HG03460 (cell line): ENCODE data around the gene NKD1.
"Not testable (repeated sequence)": the region's sequence is repeated elsewhere in the genome, so short reads cannot be mapped to it uniquely, and the experiment has no call there.

Experiments used
- ATAC-seq: cut with Tn5 transposase; IDR thresholded peaks from one replicate; pipeline ENCODE4 v1.9.1; 2021; ENCODE audit not compliant: unreplicated experiment

Gene NKD1

DNA sequence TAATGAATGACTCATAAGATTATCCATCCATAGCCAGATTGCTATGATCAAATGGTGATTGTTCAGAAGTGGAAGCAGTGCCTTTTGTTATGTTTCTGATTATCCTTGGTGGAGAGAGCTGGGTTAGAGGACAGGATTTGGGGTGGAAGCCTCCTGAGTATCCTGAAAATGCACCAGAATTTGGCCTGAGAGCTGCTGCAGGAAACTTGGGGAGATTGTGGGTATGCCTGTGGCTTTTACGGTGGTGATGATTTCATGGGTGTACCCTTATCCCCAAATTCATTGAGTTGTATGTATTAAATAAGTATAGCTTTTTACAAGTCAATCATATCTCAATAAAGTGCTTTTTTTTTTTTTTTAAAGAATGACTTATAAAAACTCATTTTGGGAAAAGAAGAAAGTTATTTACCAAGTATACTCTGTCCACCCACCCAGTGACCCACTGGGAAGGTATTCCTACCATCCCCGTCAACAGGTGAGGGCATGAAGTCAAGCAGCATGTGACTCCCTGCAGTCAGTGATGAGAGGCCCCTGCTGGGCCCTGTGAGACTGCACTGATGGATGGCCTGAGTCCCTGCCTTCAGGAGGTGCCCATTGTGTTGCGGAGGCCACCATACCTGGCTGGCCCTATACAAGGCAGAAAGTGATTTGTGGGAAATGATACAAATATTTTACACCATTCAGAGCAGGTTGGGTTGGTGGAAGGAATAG is 28.4 kb downstream of the NKD1 start:
- no peak for ATAC-seq

DNA sequence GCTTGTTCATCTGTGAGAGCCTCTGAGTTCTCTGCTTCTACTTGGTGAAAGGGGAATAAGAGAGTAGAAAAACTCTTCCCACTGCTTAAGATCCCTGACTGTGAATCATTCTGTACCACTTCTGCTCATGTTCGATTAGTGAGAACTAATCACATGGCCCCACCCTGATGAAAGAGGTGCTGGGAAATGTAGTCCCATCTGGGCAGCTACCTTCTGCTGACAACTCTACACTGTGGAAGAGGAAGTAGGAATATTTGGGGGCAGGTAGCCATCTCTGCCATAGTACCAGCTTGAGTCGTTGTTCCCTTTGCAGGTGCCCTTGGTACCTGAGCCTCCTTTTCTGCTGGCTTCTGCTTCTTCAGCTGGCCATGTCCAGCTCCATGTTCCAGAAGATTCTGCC is 29.9 kb downstream of the NKD1 start:
- ATAC-seq, result no peak

- not testable (repeated sequence) for ATAC-seq
Observed at GRCh38 chr16:50579373-50579772, 31.2 kb downstream of the NKD1 start.

GRCh38 chr16:50580180-50580798 is 32.1 kb downstream of the NKD1 start:
- no peak for ATAC-seq

DNA sequence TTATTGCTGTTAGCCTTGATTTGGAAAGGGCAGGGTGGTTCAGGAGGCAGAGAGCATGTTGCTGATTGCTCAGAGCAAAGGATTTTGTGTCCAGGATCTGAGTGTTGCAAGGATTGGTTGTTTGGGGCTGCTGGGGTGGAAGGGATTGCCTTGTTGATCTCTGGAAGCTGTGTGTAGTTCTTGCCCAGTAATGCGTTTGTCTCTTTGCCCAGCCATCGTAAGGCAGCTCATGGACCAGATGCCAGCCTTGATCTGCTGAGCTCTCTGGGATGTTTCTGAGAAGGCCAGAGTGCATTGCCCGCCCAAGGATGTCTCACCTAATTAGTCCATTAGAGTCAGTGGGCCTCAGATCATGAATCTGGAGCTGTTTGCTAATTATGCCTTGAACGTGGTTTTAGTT is 33.6 kb downstream of the NKD1 start:
- no peak for ATAC-seq

GRCh38 chr16:50583211-50583610 is 35.0 kb downstream of the NKD1 start:
- ATAC-seq, result no peak

DNA sequence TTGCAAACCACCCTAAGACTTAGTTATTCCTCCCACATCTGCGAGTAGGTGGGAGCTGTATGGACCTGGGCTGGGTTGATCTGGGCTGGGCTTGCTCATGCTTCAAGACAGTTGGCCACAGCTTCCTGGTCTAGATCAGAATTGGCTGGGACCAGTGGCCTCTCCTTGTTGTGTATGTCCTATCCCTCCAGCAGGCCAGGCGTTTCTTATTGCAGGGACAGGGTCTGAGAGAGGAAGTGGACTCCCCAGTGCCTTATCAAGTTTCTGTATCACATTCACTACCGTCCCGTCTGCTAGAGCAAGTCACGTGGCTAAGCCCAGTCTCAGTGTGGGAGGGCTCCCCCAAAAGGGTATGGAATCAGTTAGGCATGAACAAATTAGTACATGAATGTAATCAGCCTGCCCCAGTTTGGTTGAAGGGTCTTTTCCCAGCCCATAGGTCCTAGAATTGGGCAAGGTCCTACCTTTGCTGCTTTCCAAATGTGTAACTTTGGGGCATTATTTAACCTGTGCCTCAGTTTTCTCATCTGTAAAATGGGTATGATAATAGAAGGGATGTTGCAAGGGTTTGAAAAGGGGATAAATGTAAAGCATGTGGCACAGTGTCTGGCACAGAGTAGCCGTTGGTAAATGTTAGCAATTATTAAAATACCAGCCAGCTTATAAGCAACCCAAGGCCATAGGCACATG is 36.0 kb downstream of the NKD1 start:
- ATAC-seq, result no peak

- no peak for ATAC-seq
Observed at GRCh38 chr16:50585331-50585776, 37.2 kb downstream of the NKD1 start.

GRCh38 chr16:50587543-50587942 is 39.3 kb downstream of the NKD1 start:
- ATAC-seq, result no peak

- ATAC-seq, result no peak
Observed at GRCh38 chr16:50588276-50588675, 40.1 kb downstream of the NKD1 start.

GRCh38 chr16:50591209-50591608 is 43.0 kb downstream of the NKD1 start:
- ATAC-seq, result no peak

- no peak for ATAC-seq
Observed at GRCh38 chr16:50591800-50592771, 43.9 kb downstream of the NKD1 start.

GRCh38 chr16:50592996-50593395 is 44.8 kb downstream of the NKD1 start:
- no peak for ATAC-seq

DNA sequence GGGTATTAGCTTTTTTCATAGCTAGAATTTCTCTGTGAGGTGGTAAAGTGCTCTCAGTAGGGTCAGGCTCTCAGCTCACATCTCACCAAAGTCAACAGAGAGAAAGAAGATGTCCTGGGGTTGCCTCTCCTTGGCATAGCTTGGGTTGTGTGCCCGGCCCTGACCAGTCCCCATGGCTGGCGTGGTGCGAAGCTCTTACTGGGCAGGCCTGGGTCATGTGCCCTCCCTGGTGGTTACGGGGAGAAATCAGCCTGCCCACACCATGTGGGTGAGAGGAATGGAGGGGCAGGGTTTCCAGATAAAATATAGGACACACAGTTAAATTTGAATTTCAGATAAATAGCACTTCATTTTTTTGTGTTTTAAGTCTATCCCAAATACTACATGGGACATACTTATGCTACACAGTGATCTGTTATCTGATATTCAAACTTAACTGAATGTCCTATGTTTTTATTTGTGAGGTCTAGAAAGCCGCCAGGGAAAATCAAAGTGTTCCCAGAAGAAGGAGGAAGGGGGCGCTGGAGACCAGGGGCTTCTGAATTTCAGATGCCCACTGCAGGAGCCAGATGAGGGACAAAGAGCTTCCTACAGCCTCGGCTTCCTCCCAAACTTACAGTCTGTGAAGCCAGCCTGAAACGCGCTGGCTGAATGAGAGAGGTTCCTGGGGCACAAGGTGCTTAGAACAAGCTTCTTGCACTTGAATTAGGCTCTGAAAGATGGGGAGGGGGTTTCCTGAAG is 45.4 kb downstream of the NKD1 start:
- ATAC-seq, result no peak

GRCh38 chr16:50594308-50595260 is 46.4 kb downstream of the NKD1 start:
- ATAC-seq, result no peak

DNA sequence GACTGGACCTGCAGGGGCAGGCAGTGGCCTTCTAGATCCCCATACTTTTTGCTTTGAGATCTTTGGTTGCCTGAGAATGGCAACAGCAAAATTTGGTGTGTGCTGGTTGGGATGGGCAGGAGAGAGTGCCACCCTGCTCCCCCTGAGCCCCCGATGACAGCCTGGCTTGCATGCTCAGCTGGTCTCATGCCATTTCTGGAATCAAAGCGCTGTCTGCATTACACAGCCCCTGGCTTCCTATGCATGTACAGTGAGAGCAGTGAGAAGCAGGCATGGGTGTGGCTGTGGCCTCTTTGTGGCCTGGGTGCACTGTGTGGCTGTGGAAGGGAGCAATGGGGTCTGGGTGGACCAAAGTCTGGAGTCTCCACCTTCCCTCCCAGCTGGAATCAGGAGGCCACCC is 47.7 kb downstream of the NKD1 start:
- no peak for ATAC-seq

DNA sequence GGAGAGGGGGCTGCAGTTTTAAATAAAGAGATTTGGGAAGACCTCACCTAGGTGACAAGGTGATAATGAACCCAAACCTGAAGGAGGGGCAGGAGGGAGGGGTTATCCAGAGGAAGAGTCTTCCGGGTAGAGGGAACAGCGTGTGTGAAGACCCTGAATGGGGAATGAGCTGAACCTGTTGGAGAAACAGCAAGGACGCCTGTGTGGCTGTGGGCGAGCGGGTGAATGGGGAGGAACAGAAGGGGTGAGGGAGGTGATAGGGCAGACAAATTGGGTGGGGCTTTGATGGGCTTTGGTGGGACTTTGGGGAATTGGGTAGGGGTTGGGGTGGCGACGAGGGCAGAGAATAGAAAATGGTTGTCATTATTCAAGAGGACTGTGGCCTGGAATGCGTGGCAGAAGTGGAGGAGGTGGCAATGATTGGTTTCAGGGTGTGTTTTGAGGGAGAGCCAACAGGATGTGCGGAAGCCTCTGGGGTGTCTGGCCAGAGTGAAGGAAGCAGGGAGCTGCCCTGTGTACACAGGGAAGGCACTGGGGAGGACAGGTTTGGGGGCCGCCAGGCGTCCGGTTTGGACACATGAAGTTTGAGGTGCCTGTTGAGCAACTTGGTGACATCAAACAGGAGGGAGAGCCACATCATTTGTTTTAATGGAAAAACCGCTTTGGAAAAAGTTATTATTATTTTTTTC is 48.7 kb downstream of the NKD1 start:
- no peak for ATAC-seq

DNA sequence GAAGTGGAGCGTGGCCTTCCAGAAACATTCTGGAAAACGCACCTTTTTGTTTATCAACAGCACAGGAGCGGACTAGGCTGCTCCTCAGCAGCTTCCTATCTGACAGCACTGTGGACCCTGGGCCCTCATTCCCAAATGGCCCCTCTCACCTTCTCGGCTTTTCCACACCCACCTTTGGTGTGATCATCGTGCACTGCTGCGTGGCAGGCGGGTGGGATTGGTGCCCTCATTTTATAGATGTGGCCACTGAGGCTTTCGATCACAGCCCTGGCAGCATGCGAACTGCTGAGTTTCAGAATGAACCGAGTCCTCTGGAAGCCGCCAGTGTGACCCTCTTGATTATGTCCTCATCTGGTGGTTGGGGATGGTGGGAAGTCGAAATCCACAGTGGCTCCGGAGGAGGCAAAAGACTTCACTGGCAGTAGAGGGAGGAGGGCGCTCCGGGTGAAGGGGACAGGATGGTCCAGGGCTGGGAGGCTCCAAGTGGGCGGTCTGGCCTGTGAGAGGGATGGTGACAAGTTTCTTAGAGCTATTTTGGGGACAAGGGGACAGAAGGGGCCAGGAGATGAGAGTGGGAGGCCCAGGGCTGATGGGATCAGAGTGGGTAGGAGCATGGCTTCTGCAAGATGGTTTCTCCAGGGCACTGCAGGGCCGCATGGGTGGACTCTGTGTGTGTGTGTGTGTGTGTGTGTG is 49.5 kb downstream of the NKD1 start:
- ATAC-seq, result no peak
